MM.1S (cell line): ENCODE data around the gene MEGF6.

Experiments
- DNase-seq: peaks from one replicate; pipeline ENCODE4 v3.0.0-alpha.2; 2015
- H2AFZ ChIP-seq: fragments of 300-600 bp; sonication (generic); 2 replicates; pipeline ENCODE4 v1.6.0; 2016; ENCODE audit warnings: antibody characterized with exemption, low read length
- H3F3A ChIP-seq: fragments of 300-600 bp; sonication (generic); 2 replicates; pipeline ENCODE4 v1.6.1; 2016; ENCODE audit warnings: mild to moderate bottlenecking, antibody characterized with exemption, low read length, moderate library complexity, mixed read lengths; ENCODE audit not compliant: insufficient read depth
- H3K27ac ChIP-seq: fragments of 300-600 bp; sonication (generic); 2 replicates; pipeline ENCODE4 v1.5.1; 2016; ENCODE audit warnings: mild to moderate bottlenecking, low read length
- H3K27me3 ChIP-seq: fragments of 300-600 bp; sonication (generic); replicated peaks from 2 replicates; pipeline ENCODE4 v1.6.0; 2016; ENCODE audit warnings: low read length; ENCODE audit not compliant: insufficient read depth
- H3K36me3 ChIP-seq: fragments of 300-600 bp; sonication (generic); replicated peaks from 2 replicates; pipeline ENCODE4 v1.6.1; 2016; ENCODE audit warnings: mild to moderate bottlenecking, low read length, mixed read lengths; ENCODE audit not compliant: insufficient read depth
- H3K4me1 ChIP-seq: fragments of 300-600 bp; sonication (generic); 2 replicates; pipeline ENCODE4 v1.6.1; 2016; ENCODE audit warnings: low read length, mixed read lengths
- H3K4me2 ChIP-seq: fragments of 300-600 bp; sonication (generic); 2 replicates; pipeline ENCODE4 v1.6.0; 2016; ENCODE audit warnings: low read depth, low read length
- H3K4me3 ChIP-seq: fragments of 300-600 bp; sonication (generic); 2 replicates; pipeline ENCODE4 v1.5.1; 2016; ENCODE audit warnings: low read length, mixed read lengths
- H3K79me2 ChIP-seq: fragments of 300-600 bp; sonication (generic); 2 replicates; pipeline ENCODE4 v1.6.1; 2016; ENCODE audit warnings: mixed run types, low read length, mixed read lengths
- H3K9ac ChIP-seq: fragments of 300-600 bp; sonication (generic); 2 replicates; pipeline ENCODE4 v1.6.1; 2016; ENCODE audit warnings: low read length, mixed read lengths
- H3K9me2 ChIP-seq: fragments of 300-600 bp; sonication (generic); replicated peaks from 2 replicates; pipeline ENCODE4 v1.6.1; 2016; ENCODE audit warnings: mild to moderate bottlenecking, low read length, mixed read lengths; ENCODE audit not compliant: insufficient read depth
- H3K9me3 ChIP-seq: fragments of 300-600 bp; sonication (generic); replicated peaks from 2 replicates; pipeline ENCODE4 v1.6.1; 2016; ENCODE audit warnings: mild to moderate bottlenecking, low read length, mixed read lengths; ENCODE audit not compliant: insufficient read depth
- H4K20me1 ChIP-seq: fragments of 300-600 bp; sonication (generic); 2 replicates; pipeline ENCODE4 v1.6.1; 2016; ENCODE audit warnings: mild to moderate bottlenecking, low read length, moderate library complexity, mixed read lengths; ENCODE audit not compliant: insufficient read depth
- EZH2 ChIP-seq: fragments of 300-600 bp; sonication (generic); optimal IDR thresholded peaks from 2 replicates; pipeline ENCODE3; 2017; ENCODE audit warnings: low read depth, mild to moderate bottlenecking, antibody characterized with exemption, low read length, mixed read lengths
- EZH2phosphoT487 ChIP-seq: fragments of 300-600 bp; sonication (generic); IDR thresholded peaks from 2 replicates; pipeline ENCODE4 v1.6.1; 2018; ENCODE audit warnings: antibody characterized with exemption, low read length
- TF ChIP-seq, protein P1 (sequence below): fragments of 300-600 bp; sonication (generic); IDR thresholded peaks from 2 replicates; pipeline ENCODE4 v1.5.1; 2016; ENCODE audit warnings: antibody characterized with exemption, low read length, mixed read lengths

The MEGF6 gene

DNA sequence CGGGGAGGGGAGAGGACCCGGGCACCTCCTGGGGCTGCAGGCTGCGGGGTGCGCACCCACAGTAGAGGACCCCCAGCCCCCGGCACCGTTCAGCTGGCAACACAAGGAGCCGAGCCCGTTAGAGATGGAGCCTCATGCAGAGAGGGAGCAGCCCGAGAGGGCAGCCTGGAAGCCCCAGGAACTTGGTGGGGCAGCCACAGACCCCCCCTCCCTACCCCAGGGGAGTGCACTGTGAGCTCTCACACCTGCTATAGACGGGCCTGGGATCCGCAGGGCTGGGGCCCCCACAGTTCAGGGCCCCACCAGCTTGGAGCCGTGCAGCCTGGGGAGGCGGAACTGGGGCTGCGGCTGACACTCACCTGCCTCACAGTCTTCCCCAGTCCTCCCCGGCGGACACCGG lies 109.9 kb downstream of the MEGF6 start:
- H3K4me3 ChIP-seq: no peak overlapping the region
- H2AFZ ChIP-seq: no peak overlapping the region
- no peaks in the 10 kb centered on the region for H3K79me2 ChIP-seq
- no peaks in the 10 kb centered on the region for H3K36me3 ChIP-seq
- H3K27ac ChIP-seq: no peak overlapping the region
- no peaks in the 10 kb centered on the region for H4K20me1 ChIP-seq
- no peak overlapping the region for H3K4me2 ChIP-seq
- H3F3A ChIP-seq: no peaks in the 10 kb centered on the region
- peaks cover 85% of the 10 kb centered on the region for H3K27me3 ChIP-seq
- DNase-seq: no peak
- no peaks in the 10 kb centered on the region for H3K9me2 ChIP-seq
- no peaks in the 10 kb centered on the region for H3K9me3 ChIP-seq
- no peaks in the 10 kb centered on the region for H3K4me1 ChIP-seq
- H3K9ac ChIP-seq: no peak overlapping the region
- TF ChIP-seq, protein P1, sequence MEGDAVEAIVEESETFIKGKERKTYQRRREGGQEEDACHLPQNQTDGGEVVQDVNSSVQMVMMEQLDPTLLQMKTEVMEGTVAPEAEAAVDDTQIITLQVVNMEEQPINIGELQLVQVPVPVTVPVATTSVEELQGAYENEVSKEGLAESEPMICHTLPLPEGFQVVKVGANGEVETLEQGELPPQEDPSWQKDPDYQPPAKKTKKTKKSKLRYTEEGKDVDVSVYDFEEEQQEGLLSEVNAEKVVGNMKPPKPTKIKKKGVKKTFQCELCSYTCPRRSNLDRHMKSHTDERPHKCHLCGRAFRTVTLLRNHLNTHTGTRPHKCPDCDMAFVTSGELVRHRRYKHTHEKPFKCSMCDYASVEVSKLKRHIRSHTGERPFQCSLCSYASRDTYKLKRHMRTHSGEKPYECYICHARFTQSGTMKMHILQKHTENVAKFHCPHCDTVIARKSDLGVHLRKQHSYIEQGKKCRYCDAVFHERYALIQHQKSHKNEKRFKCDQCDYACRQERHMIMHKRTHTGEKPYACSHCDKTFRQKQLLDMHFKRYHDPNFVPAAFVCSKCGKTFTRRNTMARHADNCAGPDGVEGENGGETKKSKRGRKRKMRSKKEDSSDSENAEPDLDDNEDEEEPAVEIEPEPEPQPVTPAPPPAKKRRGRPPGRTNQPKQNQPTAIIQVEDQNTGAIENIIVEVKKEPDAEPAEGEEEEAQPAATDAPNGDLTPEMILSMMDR: no peak
- TF ChIP-seq EZH2: no peak
- no peak for TF ChIP-seq EZH2phosphoT487

DNA sequence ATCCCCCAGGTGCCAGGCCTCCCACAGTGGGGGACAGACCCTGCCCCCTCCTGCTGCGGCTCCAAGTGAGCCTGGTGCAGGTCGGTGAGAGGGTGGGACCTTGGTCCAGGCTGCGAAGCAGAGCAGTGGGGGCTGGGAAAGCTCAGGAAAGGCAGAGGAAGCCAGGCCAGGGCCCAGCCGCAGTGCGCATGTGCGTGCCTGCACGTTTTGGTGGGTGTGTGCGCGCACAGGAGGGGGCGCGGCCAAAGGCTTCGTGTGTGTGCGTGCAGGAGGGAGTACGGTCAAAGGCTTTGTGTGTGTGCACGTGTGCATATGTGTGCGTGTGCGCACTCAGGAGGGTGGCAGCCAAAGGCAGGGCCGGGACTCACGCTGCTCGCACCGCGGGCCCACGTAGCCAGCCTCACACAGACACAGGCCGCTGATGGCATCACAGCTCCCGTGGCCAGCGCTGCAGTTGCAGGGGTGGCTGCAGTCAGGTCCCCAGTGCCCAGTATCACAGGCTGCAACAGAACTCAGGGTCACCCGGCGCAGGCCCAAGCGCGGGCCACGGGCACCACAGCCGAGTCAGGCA lies 111.0 kb downstream of the MEGF6 start:
- H3K9ac ChIP-seq: no peak overlapping the region
- H3K36me3 ChIP-seq: no peaks in the 10 kb centered on the region
- no peak overlapping the region for H2AFZ ChIP-seq
- no peaks in the 10 kb centered on the region for H3K79me2 ChIP-seq
- H3K4me1 ChIP-seq: no peaks in the 10 kb centered on the region
- no peak overlapping the region for H3K27ac ChIP-seq
- H3K9me2 ChIP-seq: no peaks in the 10 kb centered on the region
- no peak overlapping the region for H3K4me2 ChIP-seq
- H4K20me1 ChIP-seq: no peaks in the 10 kb centered on the region
- TF ChIP-seq, protein P1: no peak
- TF ChIP-seq EZH2phosphoT487: no peak
- no peak for TF ChIP-seq EZH2
- peaks cover 85% of the 10 kb centered on the region for H3K27me3 ChIP-seq
- H3K9me3 ChIP-seq: no peaks in the 10 kb centered on the region
- no peak for DNase-seq
- H3K4me3 ChIP-seq: no peak overlapping the region
- H3F3A ChIP-seq: no peaks in the 10 kb centered on the region

DNA sequence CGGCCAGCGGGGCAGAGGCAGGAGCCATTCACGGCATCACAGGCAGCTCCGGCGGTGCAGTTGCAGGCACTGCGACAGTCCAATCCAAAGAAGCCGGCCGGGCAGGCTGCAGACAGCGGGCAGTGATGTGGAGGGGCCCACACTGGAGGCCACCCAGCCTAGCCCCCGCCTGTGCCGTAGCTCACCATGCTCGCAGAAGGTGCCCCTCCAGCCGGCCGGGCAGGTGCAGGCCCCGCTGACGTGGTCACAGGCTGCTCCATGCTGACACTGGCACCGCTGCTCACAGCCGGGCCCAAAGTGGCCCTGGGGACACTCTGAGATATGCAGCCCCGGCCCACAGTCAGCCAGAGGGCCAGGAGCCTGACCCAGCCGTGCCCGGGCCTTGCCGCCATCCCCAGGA lies 111.7 kb downstream of the MEGF6 start:
- Histone ChIP-seq H4K20me1 (no peaks in the 10 kb centered on the region), H2AFZ (no peak overlapping the region), H3K4me2 (no peak overlapping the region), H3K36me3 (no peaks in the 10 kb centered on the region), H3K9me2 (no peaks in the 10 kb centered on the region), H3K27me3 (peaks cover 85% of the 10 kb centered on the region), H3K79me2 (no peaks in the 10 kb centered on the region), H3K4me3 (no peak overlapping the region), H3K9me3 (no peaks in the 10 kb centered on the region), H3K27ac (no peak overlapping the region), H3K4me1 (no peaks in the 10 kb centered on the region), H3K9ac (no peak overlapping the region), H3F3A (no peaks in the 10 kb centered on the region)
- no peak for DNase-seq
- TF ChIP-seq EZH2: no peak
- TF ChIP-seq, protein P1: no peak
- TF ChIP-seq EZH2phosphoT487: no peak
